GM19463 (cell line): ENCODE data around the gene ARHGEF17.

Source experiments
- ATAC-seq: cut with Tn5 transposase; IDR thresholded peaks from one replicate; pipeline ENCODE4 v1.9.1; 2021; ENCODE audit warnings: mild to moderate bottlenecking, moderate library complexity; ENCODE audit not compliant: unreplicated experiment

ARHGEF17 gene

GRCh38 chr11:73292525-73292894, 15.6 kb upstream of the ARHGEF17 start:
- ATAC-seq: no peak

- no peak for ATAC-seq
Measured at GRCh38 chr11:73293356-73293936, 14.6 kb upstream of the ARHGEF17 start.

DNA sequence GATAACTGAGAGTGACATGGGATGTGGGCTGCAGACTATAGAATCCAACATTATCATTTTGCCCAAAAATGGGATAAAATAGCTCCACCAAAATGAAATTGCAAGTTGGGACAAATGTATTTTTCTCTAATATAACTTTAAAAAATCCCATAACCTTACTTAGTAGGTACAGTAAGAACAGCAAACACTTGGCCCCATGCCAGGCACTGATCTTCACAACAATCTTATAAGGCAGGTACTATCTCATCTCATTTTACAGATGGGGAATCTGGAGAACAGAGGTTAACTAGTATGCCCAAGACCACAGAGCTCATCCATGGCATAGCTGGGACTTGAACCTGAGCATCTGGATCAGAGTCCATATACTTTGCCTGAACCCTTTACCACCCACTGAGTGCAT, 13.5 kb upstream of the ARHGEF17 start:
- no peak for ATAC-seq

DNA sequence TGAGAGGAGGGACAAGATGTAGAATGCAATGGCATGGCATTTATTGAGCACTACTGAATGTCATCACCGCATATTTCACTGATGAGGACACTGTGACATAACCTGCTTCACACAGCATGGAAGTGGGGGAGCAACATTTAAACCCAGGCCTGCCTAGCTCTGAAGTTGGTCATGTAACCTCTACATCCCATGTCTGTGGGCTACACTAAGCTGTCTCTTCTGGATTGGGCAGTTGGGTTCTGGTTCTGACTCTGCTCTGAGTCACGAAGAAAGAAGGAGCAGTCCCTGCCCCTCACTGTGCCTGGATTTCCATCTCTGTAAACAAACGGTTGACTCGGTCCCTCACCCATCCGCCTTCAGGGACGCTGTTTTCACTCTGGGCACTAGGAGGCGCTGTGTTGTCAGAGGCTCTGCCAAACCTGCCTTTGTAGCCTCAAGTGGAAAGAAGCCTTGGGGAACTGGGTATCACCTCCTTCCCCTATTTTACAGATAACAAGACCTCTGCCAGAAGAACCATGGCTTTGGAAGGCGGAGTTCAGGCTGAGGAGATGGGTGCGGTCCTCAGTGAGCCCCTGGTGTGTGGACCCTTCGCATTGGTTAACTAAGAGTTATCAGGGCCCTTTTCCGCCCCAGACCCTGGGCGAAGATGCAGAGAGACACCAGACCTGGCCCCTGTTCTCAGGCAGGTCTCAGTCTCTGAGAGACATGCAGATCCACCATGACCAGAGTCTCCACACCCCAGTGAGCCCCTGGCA, 12.7 kb upstream of the ARHGEF17 start:
- no peak for ATAC-seq

DNA sequence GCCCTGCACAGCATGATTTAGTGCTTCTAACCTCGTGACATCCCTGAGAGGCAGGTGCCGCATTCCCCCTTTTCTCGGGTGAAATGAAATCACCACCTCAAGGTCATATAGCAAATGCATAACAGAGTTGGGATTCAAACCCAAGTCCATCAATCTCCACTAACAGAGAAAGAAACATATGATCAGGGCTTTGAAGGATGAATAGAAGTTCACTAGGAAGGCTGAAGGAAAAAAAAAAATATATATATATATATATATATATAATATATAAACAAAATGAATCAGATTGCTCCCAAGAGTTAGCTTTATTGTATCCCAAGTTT, 12.1 kb upstream of the ARHGEF17 start:
- ATAC-seq: no peak

- no peak for ATAC-seq
Measured at GRCh38 chr11:73296501-73297230, 11.4 kb upstream of the ARHGEF17 start.

DNA sequence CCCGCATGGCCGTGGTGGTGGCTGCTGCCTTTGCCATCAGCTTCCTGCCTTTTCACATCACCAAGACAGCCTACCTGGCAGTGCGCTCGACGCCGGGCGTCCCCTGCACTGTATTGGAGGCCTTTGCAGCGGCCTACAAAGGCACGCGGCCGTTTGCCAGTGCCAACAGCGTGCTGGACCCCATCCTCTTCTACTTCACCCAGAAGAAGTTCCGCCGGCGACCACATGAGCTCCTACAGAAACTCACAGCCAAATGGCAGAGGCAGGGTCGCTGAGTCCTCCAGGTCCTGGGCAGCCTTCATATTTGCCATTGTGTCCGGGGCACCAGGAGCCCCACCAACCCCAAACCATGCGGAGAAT, 10.9 kb upstream of the ARHGEF17 start:
- ATAC-seq: no peak

- ATAC-seq: no peak
Measured at GRCh38 chr11:73297702-73298101, 10.4 kb upstream of the ARHGEF17 start.

GRCh38 chr11:73298233-73298632, 9.8 kb upstream of the ARHGEF17 start:
- no peak for ATAC-seq

GRCh38 chr11:73299751-73300150, 8.3 kb upstream of the ARHGEF17 start:
- ATAC-seq: no peak

GRCh38 chr11:73306069-73306841, 1.8 kb upstream of the ARHGEF17 start:
- ATAC-seq: no peak

GRCh38 chr11:73306977-73307322, 1.1 kb upstream of the ARHGEF17 start:
- no peak for ATAC-seq

DNA sequence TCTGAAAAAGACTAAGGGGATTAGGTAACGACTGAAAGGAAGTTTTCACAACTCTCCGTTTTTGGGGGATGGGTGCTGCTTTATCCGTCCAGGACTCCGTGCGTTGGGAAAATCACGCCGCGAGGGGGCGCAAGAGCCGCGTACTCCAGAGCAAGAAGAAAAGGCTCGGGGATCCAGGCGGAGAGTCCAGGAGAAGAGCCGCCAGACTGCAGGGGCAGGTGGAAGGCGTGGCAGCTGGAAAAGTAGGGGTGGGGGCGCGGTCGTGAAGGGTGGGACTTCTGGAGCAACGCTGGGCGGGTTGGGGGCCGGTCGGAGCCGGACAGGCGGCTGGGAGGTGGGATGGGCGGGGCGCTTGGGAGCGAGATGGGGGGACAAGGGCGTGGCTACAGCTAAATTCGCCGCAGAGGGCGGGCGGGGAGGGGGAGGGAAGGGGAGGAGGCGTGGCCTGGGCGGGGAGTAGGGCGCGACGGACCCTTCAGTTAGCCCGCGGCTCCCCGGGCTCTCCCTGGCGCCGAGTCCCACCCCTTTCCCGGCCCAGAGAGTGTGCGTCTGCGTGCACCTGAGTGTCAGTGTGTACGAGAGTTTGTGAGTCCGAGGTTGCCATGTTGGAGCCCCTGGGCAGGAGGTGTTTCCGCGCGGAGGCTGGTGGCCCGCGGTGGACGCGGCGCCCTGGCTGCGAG, 613 bp upstream of the ARHGEF17 start:
- peak; percentile 56 for ATAC-seq

- ATAC-seq: no peak
Measured at GRCh38 chr11:73308961-73309919, 1.2 kb downstream of the ARHGEF17 start.

DNA sequence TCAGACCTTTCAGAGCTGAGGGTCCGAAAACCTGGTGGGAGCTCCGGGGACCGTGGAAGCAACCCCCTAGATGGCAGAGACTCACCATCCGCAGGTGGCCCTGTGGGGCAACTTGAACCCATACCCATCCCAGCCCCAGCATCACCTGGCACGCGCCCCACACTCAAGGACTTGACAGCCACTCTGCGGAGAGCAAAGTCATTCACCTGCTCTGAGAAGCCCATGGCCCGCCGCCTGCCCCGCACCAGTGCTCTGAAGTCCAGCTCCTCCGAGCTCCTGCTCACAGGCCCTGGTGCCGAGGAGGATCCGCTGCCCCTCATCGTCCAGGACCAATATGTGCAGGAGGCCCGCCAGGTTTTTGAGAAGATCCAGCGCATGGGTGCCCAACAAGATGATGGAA, 2.0 kb downstream of the ARHGEF17 start:
- ATAC-seq: no peak

DNA sequence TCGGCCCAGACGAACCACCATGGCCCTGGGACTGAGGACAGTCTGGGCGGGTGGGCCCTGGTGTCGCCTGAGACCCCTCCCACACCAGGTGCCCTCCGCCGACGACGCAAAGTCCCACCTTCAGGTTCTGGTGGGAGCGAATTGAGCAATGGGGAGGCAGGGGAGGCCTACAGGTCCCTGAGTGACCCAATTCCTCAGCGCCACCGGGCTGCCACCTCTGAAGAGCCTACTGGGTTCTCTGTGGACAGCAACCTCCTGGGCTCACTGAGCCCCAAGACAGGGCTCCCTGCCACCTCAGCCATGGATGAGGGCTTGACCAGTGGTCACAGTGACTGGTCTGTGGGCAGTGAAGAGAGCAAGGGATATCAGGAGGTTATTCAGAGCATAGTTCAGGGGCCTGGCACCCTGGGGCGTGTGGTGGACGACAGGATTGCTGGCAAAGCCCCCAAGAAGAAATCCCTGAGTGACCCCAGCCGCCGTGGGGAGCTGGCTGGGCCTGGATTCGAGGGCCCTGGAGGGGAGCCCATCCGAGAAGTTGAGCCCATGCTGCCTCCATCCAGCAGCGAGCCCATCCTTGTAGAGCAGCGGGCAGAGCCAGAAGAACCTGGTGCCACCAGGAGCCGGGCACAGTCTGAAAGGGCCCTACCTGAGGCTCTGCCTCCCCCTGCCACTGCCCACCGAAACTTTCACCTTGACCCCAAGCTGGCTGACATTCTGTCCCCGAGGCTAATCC, 2.8 kb downstream of the ARHGEF17 start:
- no peak for ATAC-seq

GRCh38 chr11:73311394-73311869, 3.4 kb downstream of the ARHGEF17 start:
- no peak for ATAC-seq

- no peak for ATAC-seq
Measured at GRCh38 chr11:73312036-73312435, 4.0 kb downstream of the ARHGEF17 start.

DNA sequence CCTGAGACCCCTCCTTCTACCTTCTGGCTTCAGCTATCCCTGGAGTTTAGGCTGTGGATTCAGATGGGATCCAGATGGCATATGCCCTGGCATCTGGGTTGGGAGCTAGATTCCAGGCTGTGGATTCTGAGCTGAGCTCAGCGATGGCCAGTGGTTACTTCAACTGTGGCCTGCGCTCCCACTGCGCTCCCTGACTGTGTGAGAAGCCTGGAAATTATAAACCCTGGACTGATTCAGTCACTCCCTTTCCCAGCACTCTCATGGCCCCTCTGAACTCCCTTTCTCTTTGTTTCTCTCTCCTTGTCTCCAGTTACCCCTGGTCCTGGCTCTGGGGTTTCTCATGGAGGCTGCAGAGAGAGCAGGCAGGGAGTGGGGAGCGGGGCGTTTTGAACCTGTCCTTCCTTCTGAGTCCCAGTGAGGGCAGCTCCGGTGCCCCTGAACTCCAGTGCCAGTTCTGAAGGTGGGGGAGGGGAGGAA, 4.8 kb downstream of the ARHGEF17 start:
- ATAC-seq: no peak
